Spleen (tissue), 11 donors: ENCODE results near the gene AAGAB. TPM values are rescaled to one million over a fixed set of nuclear protein-coding genes. Genes with fewer than 3 reads are reported as not detected.

Source experiments
- DNase-seq: peaks from one replicate; pipeline ENCODE4 v3.0.0-alpha.2; 2020
- H3K27ac ChIP-seq, 8 donors: fragments of 200-600 bp; sonication (generic) in 7 of 8; 1 replicate in 4 of 8; 2 replicates in 4 of 8; pipeline versions ENCODE4 v1.5.0 to v1.8.0; 2016 to 2021; ENCODE audit warnings: inconsistent platforms in 4 of 8, mild to moderate bottlenecking in 4 of 8, moderate library complexity in 1 of 8
- H3K27me3 ChIP-seq, 7 donors: fragments of 200-600 bp; sonication (generic) in 6 of 7; replicated peaks in 1 of 7; 1 replicate in 4 of 7; 2 replicates in 3 of 7; pipeline versions ENCODE4 v1.5.0 to v1.8.0; 2016 to 2021; ENCODE audit warnings: inconsistent platforms in 3 of 7, mild to moderate bottlenecking in 1 of 7
- H3K36me3 ChIP-seq, 6 donors: fragments of 200-600 bp; sonication (generic) in 5 of 6; 1 replicate in 4 of 6; 2 replicates in 2 of 6; pipeline versions ENCODE4 v1.5.0 to v1.8.0; 2016 to 2021; ENCODE audit warnings: inconsistent platforms in 2 of 6
- H3K4me1 ChIP-seq, 6 donors: fragments of 200-600 bp; sonication (generic) in 5 of 6; 1 replicate in 3 of 6; 2 replicates in 3 of 6; pipeline versions ENCODE4 v1.5.0 to v1.8.0; 2016 to 2021; ENCODE audit warnings: inconsistent platforms in 3 of 6
- H3K4me3 ChIP-seq, 8 donors: fragments of 200-600 bp; sonication (generic) in 7 of 8; 1 replicate in 4 of 8; 2 replicates in 4 of 8; pipeline versions ENCODE4 v1.5.0 to v1.8.0; 2016 to 2021; ENCODE audit warnings: inconsistent platforms in 4 of 8, mild to moderate bottlenecking in 4 of 8, moderate library complexity in 2 of 8
- H3K9me3 ChIP-seq, 8 donors: fragments of 200-600 bp; sonication (generic) in 7 of 8; 1 replicate in 4 of 8; 2 replicates in 4 of 8; pipeline versions ENCODE4 v1.5.0 to v1.8.0; 2016 to 2021; ENCODE audit warnings: inconsistent platforms in 4 of 8
- POLR2A ChIP-seq, 3 donors: fragments of 450-650 bp; IDR thresholded peaks; one replicate each; pipeline ENCODE4 v1.5.1; 2017; ENCODE audit warnings: antibody characterized with exemption in 3 of 3, mild to moderate bottlenecking in 1 of 3
- POLR2AphosphoS5 ChIP-seq, 3 donors: sonication (generic); formaldehyde crosslinking; IDR thresholded peaks; one replicate each; pipeline ENCODE4 v1.5.1; 2017; ENCODE audit warnings: antibody characterized with exemption in 3 of 3
- WGBS, 5 donors: extraction: QIAGEN DNeasy Blood & Tissue Kit in 3 of 5; methylation state at CpG; one replicate each; pipeline versions ENCODE4 v1.1.5 to v1.1.7; 2013 to 2018; 5-methylcytosine and 5-hydroxymethylcytosine counted together
- intact Hi-C: fragments of 100-400 bp; cut with DNase I; formaldehyde crosslinking; loops from one replicate; pipeline ENCODE4 v1.15.0; 2023; ENCODE audit warnings: low total_unique reads
- polyA plus RNA-seq, 3 donors: library from polyadenylated mRNA; stranded (reverse); fragments of 200-250 nt; gene quantifications; one replicate each; pipeline ENCODE4 v1.2.1, GENCODE V29; 2013
- total RNA-seq, 7 donors: library from RNA; depleted of rRNA in 3 of 7; stranded (reverse); fragments of >200 nt in 3 of 7; fragmentation: NEBNext Ultra II Directional in 4 of 7; extraction: Animal tissue kit (Norgen Biotek cat#: 25700) in 4 of 7; gene quantifications; one replicate each; pipeline versions ENCODE4 v1.1.0 to v1.2.1, GENCODE V29; 2016 to 2021
- TF ChIP-seq, protein P1 (sequence below), 11 experiments: fragments of 200-600 bp in 7 of 11; fragments of 450-650 bp in 4 of 11; sonication (generic) in 4 of 11; IDR thresholded peaks in 8 of 11; conservative IDR thresholded peaks in 3 of 11; 1 replicate in 7 of 11; 2 replicates in 4 of 11; pipeline versions ENCODE4 v1.4.0 to v1.8.0; 2016 to 2021; ENCODE audit warnings: antibody characterized with exemption in 11 of 11, inconsistent platforms in 4 of 11, mild to moderate bottlenecking in 1 of 11
- donor health status: healthy with polysubstance abuse.
- donor health status: DM: no; HTN: no; CAD: no; lungs with moderate emphysema.
- donor health status: DM: no; HTN: no; CAD: no.
- donor health status: Bipolar disorder and iron deficiency.
- donor health status: healthy.
- donor health status: DM: no; HTN: no; CAD: no.
- donor health status: DM: yes; HTN: yes; CAD: no.

The AAGAB gene
- total and polyA plus RNA-seq, 10 donors, result 13.2 to 39.3 (median 24.5) TPM

DNA sequence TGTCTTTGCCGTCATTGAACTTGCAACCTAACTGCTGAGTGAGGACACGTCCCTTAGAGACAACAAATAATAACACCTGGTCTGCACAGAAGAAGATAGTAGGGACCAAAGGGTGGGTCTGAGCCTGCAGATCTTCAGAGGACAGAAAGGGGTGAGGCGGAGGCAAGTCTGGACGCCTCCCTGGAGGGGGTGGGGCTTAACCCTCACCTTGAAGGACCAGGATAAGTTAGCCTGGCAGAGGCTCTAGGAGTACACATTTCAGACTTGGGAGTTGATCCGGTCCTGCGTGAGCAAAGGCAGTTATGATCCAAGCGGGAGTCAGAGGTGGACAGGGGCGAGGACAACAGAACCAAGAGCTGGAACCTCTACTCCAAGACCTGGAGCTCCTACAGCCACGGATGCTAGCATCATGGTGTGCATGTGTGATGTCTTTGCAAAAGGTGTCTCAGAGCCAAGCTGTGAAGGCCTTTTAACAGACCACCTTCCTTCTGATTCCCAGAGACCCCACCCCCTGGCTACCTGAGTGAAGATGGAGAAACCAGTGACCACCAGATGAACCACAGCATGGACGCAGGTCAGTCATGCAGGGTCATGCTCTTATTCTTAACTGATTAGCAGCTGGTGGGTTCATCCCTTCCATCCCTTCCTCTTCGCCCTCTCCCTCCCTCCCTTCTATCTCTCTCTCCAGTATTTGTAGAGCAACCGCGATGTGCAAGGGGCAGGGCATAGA, 88.0 kb downstream of the AAGAB start:
- peaks cover 4 to 55% (median 18%) of the 10 kb centered on the region in 6 donors for H3K4me1 ChIP-seq
- intact Hi-C loops, result no loop called here
- H3K27me3 ChIP-seq, result no peaks in the 10 kb centered on the region
- no peaks in the 10 kb centered on the region for H3K9me3 ChIP-seq
- DNase-seq, result no peak
- 71 to 94% (median 86%) methylated on average over 13 of the region's 13 CpGs for WGBS, 5 donors
- H3K4me3 ChIP-seq, result no peak overlapping the region
- peaks cover 0 to 72% (median 50%) of the 10 kb centered on the region in 6 donors for H3K36me3 ChIP-seq
- peak overlapping the region in 1 of 8 donors; percentile 2 for H3K27ac ChIP-seq
- TF ChIP-seq POLR2A (IDR thresholded peaks at IDR 0.05) (no peak), POLR2AphosphoS5 (IDR thresholded peaks at IDR 0.05) (no peak)
- TF ChIP-seq, protein P1, sequence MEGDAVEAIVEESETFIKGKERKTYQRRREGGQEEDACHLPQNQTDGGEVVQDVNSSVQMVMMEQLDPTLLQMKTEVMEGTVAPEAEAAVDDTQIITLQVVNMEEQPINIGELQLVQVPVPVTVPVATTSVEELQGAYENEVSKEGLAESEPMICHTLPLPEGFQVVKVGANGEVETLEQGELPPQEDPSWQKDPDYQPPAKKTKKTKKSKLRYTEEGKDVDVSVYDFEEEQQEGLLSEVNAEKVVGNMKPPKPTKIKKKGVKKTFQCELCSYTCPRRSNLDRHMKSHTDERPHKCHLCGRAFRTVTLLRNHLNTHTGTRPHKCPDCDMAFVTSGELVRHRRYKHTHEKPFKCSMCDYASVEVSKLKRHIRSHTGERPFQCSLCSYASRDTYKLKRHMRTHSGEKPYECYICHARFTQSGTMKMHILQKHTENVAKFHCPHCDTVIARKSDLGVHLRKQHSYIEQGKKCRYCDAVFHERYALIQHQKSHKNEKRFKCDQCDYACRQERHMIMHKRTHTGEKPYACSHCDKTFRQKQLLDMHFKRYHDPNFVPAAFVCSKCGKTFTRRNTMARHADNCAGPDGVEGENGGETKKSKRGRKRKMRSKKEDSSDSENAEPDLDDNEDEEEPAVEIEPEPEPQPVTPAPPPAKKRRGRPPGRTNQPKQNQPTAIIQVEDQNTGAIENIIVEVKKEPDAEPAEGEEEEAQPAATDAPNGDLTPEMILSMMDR (IDR thresholded peaks at IDR 0.05 in 8 of 11, conservative IDR thresholded peaks at IDR 0.05 in 3 of 11), result no peak

DNA sequence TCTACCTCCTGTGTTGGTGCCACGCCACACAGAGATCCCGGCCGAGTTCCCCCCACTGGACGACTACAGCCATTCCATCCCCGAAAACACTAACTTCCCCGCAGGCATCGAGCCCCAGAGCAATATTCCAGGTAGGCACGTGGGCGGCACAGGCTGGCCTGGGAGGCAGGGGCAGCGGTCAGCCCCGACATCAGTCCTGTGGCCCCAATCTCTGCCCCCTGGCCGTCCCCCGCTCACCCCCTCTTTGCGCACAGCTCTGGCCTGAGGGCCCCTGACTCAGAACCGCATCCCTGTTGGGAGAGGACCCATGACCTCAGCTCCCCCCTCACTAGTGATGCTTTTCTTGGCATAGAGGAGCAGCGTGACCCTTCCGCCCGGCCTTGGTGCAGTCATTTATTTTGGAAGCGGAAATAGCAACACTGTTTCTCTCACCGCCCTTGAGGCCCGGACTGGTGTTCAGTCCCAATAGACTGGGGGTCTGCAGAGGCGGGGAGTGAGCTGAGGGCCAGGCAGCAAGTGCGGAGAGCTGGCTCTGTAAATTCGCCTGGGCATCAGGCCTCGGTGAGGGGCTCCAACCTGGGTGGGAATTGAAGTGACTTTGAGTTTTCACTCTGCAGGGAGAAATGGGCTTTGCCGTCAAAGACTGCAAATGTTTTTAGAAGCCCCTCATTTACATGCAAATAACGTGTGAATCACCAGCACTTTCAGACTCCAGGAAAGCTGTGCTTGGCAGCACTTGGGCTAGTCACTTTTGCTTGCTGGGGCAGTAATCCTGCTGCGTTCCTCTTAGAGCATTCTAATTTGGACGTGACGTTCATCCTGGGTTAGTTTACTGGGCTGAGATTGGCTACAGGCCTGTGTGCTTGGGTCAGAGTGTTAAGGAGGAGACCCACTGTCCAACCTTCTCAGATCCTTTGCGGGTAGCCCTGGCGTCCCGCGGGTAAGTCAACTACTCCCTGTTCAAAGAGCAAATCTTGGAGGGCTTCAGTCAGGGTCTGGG, 88.9 kb downstream of the AAGAB start:
- Histone ChIP-seq H3K27me3 (no peaks in the 10 kb centered on the region), H3K36me3 (peaks cover 0 to 63% (median 47%) of the 10 kb centered on the region in 6 donors), H3K4me1 (peaks cover 6 to 63% (median 23%) of the 10 kb centered on the region in 6 donors), H3K4me3 (no peak overlapping the region), H3K27ac (peak overlapping the region in 1 of 8 donors; percentile 5), H3K9me3 (no peaks in the 10 kb centered on the region)
- no peak for DNase-seq
- WGBS, 5 donors, result 80 to 89% (median 86%) methylated on average over 34 of the region's 34 CpGs
- TF ChIP-seq POLR2A (IDR thresholded peaks at IDR 0.05) (no peak), POLR2AphosphoS5 (IDR thresholded peaks at IDR 0.05) (no peak)
- TF ChIP-seq, protein P1 (IDR thresholded peaks at IDR 0.05 in 8 of 11, conservative IDR thresholded peaks at IDR 0.05 in 3 of 11), result no peak
- intact Hi-C loops, result no loop called here

DNA sequence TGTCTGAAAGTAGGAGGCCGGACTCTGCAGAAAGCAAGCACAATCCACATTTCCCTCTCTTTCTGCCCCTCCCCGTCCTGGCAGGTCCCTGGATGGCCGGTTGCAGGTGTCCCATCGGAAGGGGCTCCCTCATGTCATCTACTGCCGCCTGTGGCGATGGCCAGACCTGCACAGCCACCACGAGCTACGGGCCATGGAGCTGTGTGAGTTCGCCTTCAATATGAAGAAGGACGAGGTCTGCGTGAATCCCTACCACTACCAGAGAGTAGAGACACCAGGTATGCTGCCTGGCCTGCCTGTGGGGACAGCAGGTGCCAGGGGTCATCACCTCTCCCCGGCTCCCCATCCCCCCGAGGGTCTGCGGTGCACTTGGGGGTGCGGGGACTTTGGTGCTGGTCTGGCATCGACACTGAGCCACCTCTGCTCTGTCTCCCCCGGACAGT, 89.6 kb downstream of the AAGAB start:
- WGBS, 5 donors, result 86 to 96% (median 88%) methylated on average over 15 to 17 of the region's 17 CpGs

More for the DNA sequence above, 89.6 kb downstream of the AAGAB start:
- peaks cover 0 to 56% (median 40%) of the 10 kb centered on the region in 6 donors for H3K36me3 ChIP-seq
- H3K9me3 ChIP-seq, result no peaks in the 10 kb centered on the region
- no peak overlapping the region for H3K4me3 ChIP-seq
- no peak overlapping the region for H3K27ac ChIP-seq
- H3K27me3 ChIP-seq, result no peaks in the 10 kb centered on the region
- intact Hi-C loops, result no loop called here
- peaks cover 6 to 67% (median 23%) of the 10 kb centered on the region in 6 donors for H3K4me1 ChIP-seq
- TF ChIP-seq, protein P1 (IDR thresholded peaks at IDR 0.05 in 8 of 11, conservative IDR thresholded peaks at IDR 0.05 in 3 of 11), result no peak
- no peak for TF ChIP-seq POLR2A (IDR thresholded peaks at IDR 0.05)
- peak in 1 of 3 donors; percentile 16 for TF ChIP-seq POLR2AphosphoS5 (IDR thresholded peaks at IDR 0.05)
- DNase-seq, result no peak
